Kidney (tissue), 14 donors: Measurements from ENCODE around the gene PHLDB2. TPM values are rescaled to one million over a fixed set of nuclear protein-coding genes. Genes with fewer than 3 reads are reported as not detected.

Experiments
- DNase-seq, 5 donors: peaks; one replicate each; pipeline ENCODE4 v3.0.0-alpha.2; 2013 to 2020
- FAIRE-seq: peaks from 2 replicates; lab custom pipeline; 2012; peaks lifted over from hg19 to GRCh38; lab: Jason Lieb, UNC
- H3K27ac ChIP-seq, 2 donors: one replicate each; pipeline ENCODE4 v1.7.0; 2013; ENCODE audit warnings: low read depth in 2 of 2, low read length in 2 of 2, inconsistent platforms in 1 of 2
- H3K27me3 ChIP-seq: one replicate; pipeline ENCODE4 v1.7.1; 2013; ENCODE audit warnings: low read length, inconsistent platforms; ENCODE audit not compliant: control insufficient read depth, insufficient read depth
- H3K36me3 ChIP-seq, 3 donors: one replicate each; pipeline versions ENCODE4 v1.7.0 to v1.7.1; 2013; ENCODE audit warnings: low read length in 3 of 3, control low read depth in 1 of 3, inconsistent platforms in 1 of 3; ENCODE audit not compliant: insufficient read depth in 3 of 3, control insufficient read depth in 2 of 3
- H3K4me1 ChIP-seq, 3 donors: one replicate each; pipeline versions ENCODE4 v1.7.0 to v1.7.1; 2013; ENCODE audit warnings: low read length in 3 of 3, inconsistent platforms in 1 of 3, low read depth in 1 of 3; ENCODE audit not compliant: control insufficient read depth in 2 of 3, insufficient read depth in 2 of 3
- H3K4me3 ChIP-seq, 3 donors: one replicate each; pipeline versions ENCODE4 v1.7.0 to v1.8.1; 2013; ENCODE audit warnings: low read length in 3 of 3, control low read depth in 1 of 3, inconsistent platforms in 1 of 3
- H3K9ac ChIP-seq, 3 donors: one replicate each; pipeline versions ENCODE4 v1.7.0 to v1.7.1; 2013; ENCODE audit warnings: low read length in 3 of 3, control low read depth in 1 of 3, inconsistent platforms in 1 of 3
- H3K9me3 ChIP-seq, 3 donors: one replicate each; pipeline versions ENCODE4 v1.7.0 to v1.7.1; 2013; ENCODE audit warnings: low read length in 3 of 3, control low read depth in 1 of 3, inconsistent platforms in 1 of 3; ENCODE audit not compliant: control insufficient read depth in 2 of 3, insufficient read depth in 1 of 3
- intact Hi-C: fragments of 100-400 bp; cut with DNase I; formaldehyde crosslinking; loops from one replicate; pipeline ENCODE4 v1.11.1; 2022
- polyA plus RNA-seq: library from polyadenylated mRNA; stranded (reverse); fragments of 350-450 nt; fragmentation: Illumina TruSeq; extraction: RNeasy Lipid Tissue Mini Kit (QIAGEN cat#74804); gene quantifications from one replicate; pipeline ENCODE4 v1.2.3, GENCODE V29; 2014; ENCODE audit warnings: low read depth, low replicate concordance; ENCODE audit not compliant: insufficient read depth
- total RNA-seq: library from RNA; stranded (reverse); fragmentation: NEBNext Ultra II Directional; extraction: Animal tissue kit (Norgen Biotek cat#: 25700); gene quantifications from one replicate; pipeline ENCODE4 v1.2.1, GENCODE V29; 2021
- TF ChIP-seq, protein P1 (sequence below): IDR thresholded peaks from 3 replicates; pipeline ENCODE4 v1.5.1; 2012; ENCODE audit warnings: mild to moderate bottlenecking, moderate library complexity, borderline replicate concordance; ENCODE audit not compliant: insufficient read depth; ENCODE audit errors: extremely low read depth
- donor health status: control.
- donor health status: control.
- donor health status: control.
- donor health status: control.
- donor health status: control.
- donor health status: DM: yes; HTN: yes; CAD: no.
- donor health status: Normal renal cell carcinoma (clear cell type).

The PHLDB2 gene
- total and polyA plus RNA-seq, 2 donors from 2014 or later = 28.0 to 85.6 TPM

DNA sequence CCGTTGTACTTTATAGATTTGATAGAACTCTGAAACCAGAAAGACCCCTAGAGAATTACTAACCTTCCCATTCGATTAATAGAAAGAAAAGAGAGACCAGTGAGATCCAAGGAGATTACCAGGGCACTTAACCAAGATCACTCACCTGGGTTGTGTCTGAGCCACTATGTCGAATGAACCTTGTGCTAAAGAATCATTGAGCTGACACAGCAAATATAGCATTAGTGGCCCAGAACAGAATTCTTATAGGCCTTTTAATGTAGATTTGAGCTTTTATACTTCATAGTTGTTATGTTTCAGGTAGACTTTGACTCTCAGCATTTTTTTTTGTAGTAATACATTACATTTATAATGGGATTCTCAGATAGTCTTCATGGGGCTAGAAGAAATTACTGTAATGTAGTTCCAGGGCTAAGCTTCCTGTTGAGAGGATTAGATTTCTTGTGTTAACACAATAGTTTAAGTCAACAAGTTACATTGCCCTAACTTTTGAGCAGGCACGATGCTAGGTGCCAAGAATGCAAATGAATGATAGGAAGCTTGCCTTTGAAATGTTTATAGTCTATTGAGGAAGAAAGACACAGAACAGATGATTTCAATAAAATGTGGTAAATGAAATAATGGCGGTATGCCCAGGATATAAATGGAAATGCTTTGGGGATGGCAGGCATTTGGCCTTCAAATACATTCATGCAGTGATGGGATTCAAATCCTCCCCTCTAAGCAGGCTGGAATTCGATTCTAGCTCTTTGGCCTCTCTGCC is 95.3 kb downstream of the PHLDB2 start:
- no peak overlapping the region for H3K27ac ChIP-seq
- H3K27me3 ChIP-seq = no peaks in the 10 kb centered on the region
- FAIRE-seq = no peak
- no peak overlapping the region for H3K4me3 ChIP-seq
- no peak overlapping the region for H3K9ac ChIP-seq
- H3K36me3 ChIP-seq = peaks cover 0 to 33% (median 24%) of the 10 kb centered on the region in 3 donors
- H3K9me3 ChIP-seq = no peaks in the 10 kb centered on the region
- intact Hi-C loops = no loop called here
- TF ChIP-seq, protein P1, sequence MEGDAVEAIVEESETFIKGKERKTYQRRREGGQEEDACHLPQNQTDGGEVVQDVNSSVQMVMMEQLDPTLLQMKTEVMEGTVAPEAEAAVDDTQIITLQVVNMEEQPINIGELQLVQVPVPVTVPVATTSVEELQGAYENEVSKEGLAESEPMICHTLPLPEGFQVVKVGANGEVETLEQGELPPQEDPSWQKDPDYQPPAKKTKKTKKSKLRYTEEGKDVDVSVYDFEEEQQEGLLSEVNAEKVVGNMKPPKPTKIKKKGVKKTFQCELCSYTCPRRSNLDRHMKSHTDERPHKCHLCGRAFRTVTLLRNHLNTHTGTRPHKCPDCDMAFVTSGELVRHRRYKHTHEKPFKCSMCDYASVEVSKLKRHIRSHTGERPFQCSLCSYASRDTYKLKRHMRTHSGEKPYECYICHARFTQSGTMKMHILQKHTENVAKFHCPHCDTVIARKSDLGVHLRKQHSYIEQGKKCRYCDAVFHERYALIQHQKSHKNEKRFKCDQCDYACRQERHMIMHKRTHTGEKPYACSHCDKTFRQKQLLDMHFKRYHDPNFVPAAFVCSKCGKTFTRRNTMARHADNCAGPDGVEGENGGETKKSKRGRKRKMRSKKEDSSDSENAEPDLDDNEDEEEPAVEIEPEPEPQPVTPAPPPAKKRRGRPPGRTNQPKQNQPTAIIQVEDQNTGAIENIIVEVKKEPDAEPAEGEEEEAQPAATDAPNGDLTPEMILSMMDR = no peak
- DNase-seq = no peak
- no peaks in the 10 kb centered on the region for H3K4me1 ChIP-seq

DNA sequence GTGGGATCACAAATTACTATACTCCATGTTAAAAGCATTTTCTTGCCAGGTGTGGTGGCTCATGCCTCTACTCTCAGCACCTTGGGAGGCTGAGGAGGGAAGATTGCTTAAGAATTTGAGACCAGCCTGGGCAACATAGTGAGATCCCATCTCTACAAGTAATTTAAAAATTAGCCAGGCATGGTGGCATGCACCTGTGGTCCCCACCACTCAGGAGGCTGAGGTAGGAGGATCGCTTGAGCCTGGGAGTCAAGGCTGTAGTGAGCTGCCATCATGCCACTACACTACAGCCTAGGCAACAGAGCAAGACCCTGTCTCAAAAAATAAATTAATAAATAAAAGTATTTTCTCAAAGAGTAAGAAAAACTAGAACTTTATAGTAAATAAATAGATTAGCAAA is 96.8 kb downstream of the PHLDB2 start:
- FAIRE-seq (no peak), DNase-seq (no peak)
- no peaks in the 10 kb centered on the region for H3K9me3 ChIP-seq
- no peaks in the 10 kb centered on the region for H3K4me1 ChIP-seq
- H3K9ac ChIP-seq = no peak overlapping the region
- TF ChIP-seq, protein P1 = no peak
- H3K4me3 ChIP-seq = no peak overlapping the region
- H3K27me3 ChIP-seq = no peaks in the 10 kb centered on the region
- peaks cover 0 to 33% (median 18%) of the 10 kb centered on the region in 3 donors for H3K36me3 ChIP-seq
- intact Hi-C loops = no loop called here
- no peak overlapping the region for H3K27ac ChIP-seq

DNA sequence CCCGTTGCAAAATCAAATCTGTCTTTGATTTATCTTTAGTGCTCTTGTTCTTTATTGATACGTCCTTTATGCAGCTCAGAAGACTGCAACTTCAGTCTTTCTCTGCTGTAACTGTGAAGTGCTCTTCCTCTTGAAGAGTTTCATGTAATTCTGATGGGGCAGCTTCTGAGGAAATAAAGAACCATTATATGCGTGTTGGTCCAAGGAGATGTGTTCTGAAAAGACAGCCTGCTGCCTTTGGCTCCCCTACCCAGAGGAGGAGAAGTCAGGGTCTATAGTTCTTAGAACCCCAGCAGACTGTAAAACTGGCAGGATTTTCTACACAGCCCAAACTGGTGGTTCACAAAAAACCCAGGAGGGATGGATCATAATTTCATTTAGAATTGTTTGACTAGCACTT is 97.4 kb downstream of the PHLDB2 start:
- Histone ChIP-seq H3K36me3 (peaks cover 0 to 33% (median 18%) of the 10 kb centered on the region in 3 donors), H3K9me3 (no peaks in the 10 kb centered on the region), H3K4me3 (no peak overlapping the region), H3K27ac (no peak overlapping the region), H3K27me3 (no peaks in the 10 kb centered on the region), H3K9ac (no peak overlapping the region), H3K4me1 (no peaks in the 10 kb centered on the region)
- DNase-seq (no peak), FAIRE-seq (no peak)
- intact Hi-C loops = no loop called here
- TF ChIP-seq, protein P1 = no peak
